ENCODE results near the gene TMPRSS15. TPM values are rescaled to one million over a fixed set of nuclear protein-coding genes. Genes with fewer than 3 reads are reported as not detected.

Gene TMPRSS15
- total RNA-seq, 1 donor from 2014 or later = not detected

DNA sequence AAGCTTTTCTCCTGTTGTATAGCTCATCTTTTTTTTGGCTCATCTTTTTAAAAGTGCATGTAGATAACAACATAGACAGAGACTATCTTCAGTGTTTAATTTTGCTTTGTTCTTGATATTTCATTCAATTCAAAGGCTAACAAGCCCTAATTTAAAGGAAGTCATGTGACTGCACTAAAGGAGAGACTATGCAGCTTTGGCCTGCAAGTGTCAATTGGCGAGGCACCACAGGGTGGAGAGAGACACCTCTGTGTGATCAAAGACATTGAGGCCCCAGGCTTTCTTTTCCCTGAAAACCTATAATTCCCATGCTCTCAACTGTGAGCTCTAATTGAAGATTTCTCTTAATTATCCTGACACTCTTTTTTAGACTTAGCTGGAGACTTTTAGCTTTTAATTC, 105.4 kb downstream of the TMPRSS15 start:
- peak overlapping the region; percentile 31 for H3K4me2 ChIP-seq
- H3K9ac ChIP-seq = no peak overlapping the region
- peaks cover 18% of the 10 kb centered on the region for H3K4me1 ChIP-seq
- no peak overlapping the region for H3K27ac ChIP-seq
- H4K20me1 ChIP-seq (ENCODE audit: low read depth) = no peaks in the 10 kb centered on the region
- no peaks in the 10 kb centered on the region for H3K9me3 Mint-ChIP-seq
- no peaks in the 10 kb centered on the region for H3K79me2 ChIP-seq (ENCODE audit: low read depth)
- peak; percentile 40 for DNase-seq (ENCODE audit: low spot score)
- no peaks in the 10 kb centered on the region for H3K36me3 Mint-ChIP-seq
- H3K4me3 ChIP-seq = no peak overlapping the region
- no peaks in the 10 kb centered on the region for H3K9me3 ChIP-seq (ENCODE audit: low read depth)
- peaks cover 15% of the 10 kb centered on the region for H3F3A ChIP-seq (ENCODE audit: low read depth)
- TF ChIP-seq EZH2phosphoT487 (IDR thresholded peaks at IDR 0.05) (no peak), EZH2 (IDR thresholded peaks at IDR 0.05) (no peak)
- TF ChIP-seq, protein P1, sequence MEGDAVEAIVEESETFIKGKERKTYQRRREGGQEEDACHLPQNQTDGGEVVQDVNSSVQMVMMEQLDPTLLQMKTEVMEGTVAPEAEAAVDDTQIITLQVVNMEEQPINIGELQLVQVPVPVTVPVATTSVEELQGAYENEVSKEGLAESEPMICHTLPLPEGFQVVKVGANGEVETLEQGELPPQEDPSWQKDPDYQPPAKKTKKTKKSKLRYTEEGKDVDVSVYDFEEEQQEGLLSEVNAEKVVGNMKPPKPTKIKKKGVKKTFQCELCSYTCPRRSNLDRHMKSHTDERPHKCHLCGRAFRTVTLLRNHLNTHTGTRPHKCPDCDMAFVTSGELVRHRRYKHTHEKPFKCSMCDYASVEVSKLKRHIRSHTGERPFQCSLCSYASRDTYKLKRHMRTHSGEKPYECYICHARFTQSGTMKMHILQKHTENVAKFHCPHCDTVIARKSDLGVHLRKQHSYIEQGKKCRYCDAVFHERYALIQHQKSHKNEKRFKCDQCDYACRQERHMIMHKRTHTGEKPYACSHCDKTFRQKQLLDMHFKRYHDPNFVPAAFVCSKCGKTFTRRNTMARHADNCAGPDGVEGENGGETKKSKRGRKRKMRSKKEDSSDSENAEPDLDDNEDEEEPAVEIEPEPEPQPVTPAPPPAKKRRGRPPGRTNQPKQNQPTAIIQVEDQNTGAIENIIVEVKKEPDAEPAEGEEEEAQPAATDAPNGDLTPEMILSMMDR (IDR thresholded peaks at IDR 0.05) = peak; percentile 24
- no peaks in the 10 kb centered on the region for H3K27me3 Mint-ChIP-seq (ENCODE audit: insufficient read depth, low read depth)
- H3K4me1 Mint-ChIP-seq = peaks cover 13% of the 10 kb centered on the region
- no peak overlapping the region for H3K27ac Mint-ChIP-seq
- no peak overlapping the region for H3K4me3 Mint-ChIP-seq
- no peak overlapping the region for H2AFZ ChIP-seq (replicated peaks)
- no peaks in the 10 kb centered on the region for H3K27me3 ChIP-seq
- no peaks in the 10 kb centered on the region for H3K36me3 ChIP-seq

DNA sequence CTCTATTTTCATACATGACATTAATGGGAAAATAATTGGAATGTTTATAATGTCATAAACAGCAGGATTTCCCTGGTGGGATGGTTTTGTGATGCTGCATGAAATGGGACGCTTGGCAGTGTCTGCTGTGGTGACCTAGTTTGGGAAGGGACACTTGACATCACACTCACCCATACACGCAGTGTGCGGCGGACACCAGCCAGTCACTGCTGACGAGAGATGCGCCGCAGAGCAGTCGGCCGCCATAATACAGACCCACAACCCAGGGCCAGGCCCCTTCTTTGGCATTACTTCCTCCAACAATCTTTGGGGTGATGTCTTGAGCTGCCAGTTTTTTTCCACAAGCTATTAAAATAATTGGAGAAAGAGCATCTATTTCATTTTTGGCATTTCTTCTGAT, 109.5 kb downstream of the TMPRSS15 start:
- H3K4me1 Mint-ChIP-seq = peaks cover 8% of the 10 kb centered on the region
- no peaks in the 10 kb centered on the region for H3K9me3 Mint-ChIP-seq
- Histone ChIP-seq H4K20me1 (ENCODE audit: low read depth) (no peaks in the 10 kb centered on the region), H3F3A (ENCODE audit: low read depth) (peaks cover 5% of the 10 kb centered on the region), H3K4me1 (peaks cover 6% of the 10 kb centered on the region), H3K27ac (no peak overlapping the region), H3K27me3 (no peaks in the 10 kb centered on the region), H3K9me3 (ENCODE audit: low read depth) (no peaks in the 10 kb centered on the region), H2AFZ (replicated peaks) (no peak overlapping the region), H3K36me3 (no peaks in the 10 kb centered on the region), H3K4me3 (no peak overlapping the region), H3K4me2 (no peak overlapping the region), H3K9ac (no peak overlapping the region), H3K79me2 (ENCODE audit: low read depth) (no peaks in the 10 kb centered on the region)
- no peak overlapping the region for H3K4me3 Mint-ChIP-seq
- no peak for DNase-seq (ENCODE audit: low spot score)
- TF ChIP-seq EZH2 (IDR thresholded peaks at IDR 0.05) = no peak
- H3K27ac Mint-ChIP-seq = no peak overlapping the region
- H3K27me3 Mint-ChIP-seq (ENCODE audit: insufficient read depth, low read depth) = no peaks in the 10 kb centered on the region
- H3K36me3 Mint-ChIP-seq = no peaks in the 10 kb centered on the region

DNA sequence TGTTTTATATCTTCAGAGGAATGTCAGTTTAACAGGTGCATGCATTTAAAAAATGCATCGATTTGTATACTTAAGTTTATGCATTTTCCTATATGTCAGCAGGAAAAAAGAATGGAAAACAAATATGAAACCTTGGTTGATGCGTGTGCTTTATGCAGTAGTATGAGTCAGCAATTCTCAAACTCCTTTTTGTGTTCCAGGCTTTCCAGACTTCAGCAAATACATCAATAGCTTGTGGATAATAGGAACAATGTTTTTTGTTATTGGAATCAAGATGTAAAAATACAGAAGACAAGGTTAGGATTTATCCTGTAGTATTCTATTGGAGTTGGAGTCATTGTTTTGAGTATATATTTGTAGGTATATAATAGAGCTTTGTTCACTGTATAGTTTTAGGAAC, 113.7 kb downstream of the TMPRSS15 start:
- H3K36me3 ChIP-seq = no peaks in the 10 kb centered on the region
- Mint-ChIP-seq H3K4me3 (no peak overlapping the region), H3K9me3 (peaks cover 3% of the 10 kb centered on the region), H3K36me3 (no peaks in the 10 kb centered on the region), H3K27me3 (ENCODE audit: insufficient read depth, low read depth) (no peaks in the 10 kb centered on the region), H3K4me1 (no peaks in the 10 kb centered on the region), H3K27ac (no peak overlapping the region)
- no peaks in the 10 kb centered on the region for H3F3A ChIP-seq (ENCODE audit: low read depth)
- no peak overlapping the region for H2AFZ ChIP-seq (replicated peaks)
- TF ChIP-seq EZH2 (IDR thresholded peaks at IDR 0.05) (no peak), EZH2phosphoT487 (IDR thresholded peaks at IDR 0.05) (no peak)
- TF ChIP-seq, protein P1 (IDR thresholded peaks at IDR 0.05) = no peak
- no peak overlapping the region for H3K9ac ChIP-seq
- H3K79me2 ChIP-seq (ENCODE audit: low read depth) = no peaks in the 10 kb centered on the region
- no peaks in the 10 kb centered on the region for H3K4me1 ChIP-seq
- no peak overlapping the region for H3K4me2 ChIP-seq
- DNase-seq (ENCODE audit: low spot score) = no peak
- no peak overlapping the region for H3K4me3 ChIP-seq
- H3K27ac ChIP-seq = no peak overlapping the region
- H4K20me1 ChIP-seq (ENCODE audit: low read depth) = no peaks in the 10 kb centered on the region
- H3K9me3 ChIP-seq (ENCODE audit: low read depth) = no peaks in the 10 kb centered on the region
- no peaks in the 10 kb centered on the region for H3K27me3 ChIP-seq

DNA sequence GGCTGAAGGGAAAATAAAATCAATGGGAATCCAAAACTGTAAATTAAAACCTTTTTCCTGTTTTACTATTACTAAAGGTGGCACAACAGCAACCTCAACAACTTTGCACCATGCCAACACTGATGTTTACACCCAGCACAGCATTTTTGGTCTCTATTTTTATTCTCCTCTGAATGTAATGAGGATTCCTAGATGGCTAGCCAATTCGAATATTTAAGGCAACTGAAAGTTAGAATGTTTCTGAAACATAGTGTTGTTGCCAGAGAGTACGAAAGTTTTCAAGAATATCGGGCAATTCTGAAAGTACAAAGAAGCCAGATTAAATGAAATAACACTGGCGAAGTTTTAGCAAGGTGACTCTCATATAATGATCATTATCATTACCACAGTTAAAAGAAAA, 118.2 kb downstream of the TMPRSS15 start:
- Mint-ChIP-seq H3K27me3 (ENCODE audit: insufficient read depth, low read depth) (no peaks in the 10 kb centered on the region), H3K27ac (no peak overlapping the region), H3K36me3 (no peaks in the 10 kb centered on the region), H3K4me3 (no peak overlapping the region), H3K4me1 (no peaks in the 10 kb centered on the region), H3K9me3 (peaks cover 3% of the 10 kb centered on the region)
- Histone ChIP-seq H3K9ac (no peak overlapping the region), H3K4me2 (no peak overlapping the region), H3K4me1 (no peaks in the 10 kb centered on the region), H3K4me3 (no peak overlapping the region), H4K20me1 (ENCODE audit: low read depth) (no peaks in the 10 kb centered on the region), H3K9me3 (ENCODE audit: low read depth) (no peaks in the 10 kb centered on the region), H3F3A (ENCODE audit: low read depth) (no peaks in the 10 kb centered on the region), H3K79me2 (ENCODE audit: low read depth) (no peaks in the 10 kb centered on the region), H3K36me3 (no peaks in the 10 kb centered on the region), H3K27me3 (no peaks in the 10 kb centered on the region), H2AFZ (replicated peaks) (no peak overlapping the region), H3K27ac (no peak overlapping the region)
- DNase-seq (ENCODE audit: low spot score) = no peak
- TF ChIP-seq EZH2 (IDR thresholded peaks at IDR 0.05) = no peak
